Esophagus muscularis mucosa (tissue), 2 donors: ENCODE data around the gene LSS.

Source experiments
- POLR2A ChIP-seq: fragments of 450-650 bp; IDR thresholded peaks from one replicate; pipeline ENCODE4 v1.6.1; 2017; ENCODE audit warnings: antibody characterized with exemption, moderate library complexity, mild to moderate bottlenecking, low read depth
- POLR2AphosphoS5 ChIP-seq, 2 donors: sonication (generic); formaldehyde crosslinking; IDR thresholded peaks; one replicate each; pipeline ENCODE4 v1.6.1; 2017; ENCODE audit warnings: antibody characterized with exemption in 2 of 2

DNA sequence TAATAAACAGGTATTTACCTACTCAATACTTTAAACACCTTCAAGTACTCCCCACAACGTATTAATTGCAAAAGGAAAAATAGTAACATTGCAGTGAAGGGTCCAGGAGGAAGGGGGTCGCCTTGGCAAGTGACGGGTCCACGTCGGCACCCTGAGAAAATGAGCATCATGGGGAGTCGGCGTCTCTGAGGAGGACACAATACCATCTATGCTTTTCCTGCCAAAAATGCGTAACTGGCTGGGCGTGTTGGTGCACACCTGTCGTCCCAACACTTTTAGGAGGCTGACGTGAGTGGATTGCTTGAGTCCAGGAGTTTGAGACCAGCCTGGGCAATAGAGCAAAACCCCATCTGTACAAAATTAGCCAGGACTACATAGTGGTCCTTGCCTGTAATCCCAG is 80.5 kb downstream of the LSS start:
- no peak for TF ChIP-seq POLR2A
- TF ChIP-seq POLR2AphosphoS5 (IDR thresholded peaks at IDR 0.05) = no peak
